Endothelial cell of umbilical vein (primary cell): ENCODE results near the gene ERGIC2.

Experiments
- EZH2 ChIP-seq: IDR thresholded peaks from 2 replicates; pipeline ENCODE4 v1.6.1; 2012; ENCODE audit warnings: borderline replicate concordance, low read depth, mild to moderate bottlenecking, moderate library complexity, low read length, inconsistent platforms; ENCODE audit not compliant: severe bottlenecking
- GATA2 ChIP-seq: IDR thresholded peaks from 2 replicates; pipeline ENCODE4 v1.7.0; 2011; ENCODE audit warnings: low read depth, mild to moderate bottlenecking, moderate library complexity, mixed read lengths, low read length; ENCODE audit not compliant: insufficient read length, insufficient read depth
- POLR2A ChIP-seq: IDR thresholded peaks from 2 replicates; pipeline ENCODE4 v1.6.1; 2012; ENCODE audit warnings: low read depth, mild to moderate bottlenecking, control low read depth, low read length
- POLR2AphosphoS5 ChIP-seq: IDR thresholded peaks from 2 replicates; pipeline ENCODE4 v1.6.1; 2012; ENCODE audit warnings: low read depth, mild to moderate bottlenecking, control low read depth, low read length, moderate library complexity; ENCODE audit not compliant: insufficient read depth
- TF ChIP-seq, protein P1 (sequence below), 2 donors: IDR thresholded peaks; 1 replicate in 1 of 2; 2 replicates in 1 of 2; pipeline ENCODE4 v1.5.1; 2011; ENCODE audit warnings: low read length in 2 of 2, mild to moderate bottlenecking in 2 of 2, moderate library complexity in 2 of 2, control low read depth in 1 of 2, inconsistent platforms in 1 of 2, low read depth in 1 of 2; ENCODE audit not compliant: insufficient read depth in 1 of 2; ENCODE audit errors: extremely low read depth in 1 of 2

DNA sequence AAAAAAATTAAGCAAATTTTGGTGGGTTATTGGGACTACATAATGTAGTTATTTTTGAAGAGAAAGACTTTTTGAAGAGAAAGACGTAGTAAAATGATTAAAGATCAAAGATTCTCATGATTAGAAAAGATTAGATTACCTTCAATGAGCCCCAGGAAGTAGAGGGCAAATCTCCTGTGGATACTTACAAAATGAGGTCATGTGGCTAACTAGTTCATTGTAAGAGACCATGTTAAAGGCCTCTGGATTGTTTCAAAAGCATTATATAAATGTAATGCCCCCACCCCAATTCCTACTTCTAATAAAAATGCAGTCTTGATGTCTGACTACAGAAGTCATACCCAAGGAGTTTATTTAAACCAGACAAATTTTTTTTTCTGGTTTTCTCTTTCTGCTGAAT is 93.3 kb downstream of the ERGIC2 start:
- TF ChIP-seq, protein P1, sequence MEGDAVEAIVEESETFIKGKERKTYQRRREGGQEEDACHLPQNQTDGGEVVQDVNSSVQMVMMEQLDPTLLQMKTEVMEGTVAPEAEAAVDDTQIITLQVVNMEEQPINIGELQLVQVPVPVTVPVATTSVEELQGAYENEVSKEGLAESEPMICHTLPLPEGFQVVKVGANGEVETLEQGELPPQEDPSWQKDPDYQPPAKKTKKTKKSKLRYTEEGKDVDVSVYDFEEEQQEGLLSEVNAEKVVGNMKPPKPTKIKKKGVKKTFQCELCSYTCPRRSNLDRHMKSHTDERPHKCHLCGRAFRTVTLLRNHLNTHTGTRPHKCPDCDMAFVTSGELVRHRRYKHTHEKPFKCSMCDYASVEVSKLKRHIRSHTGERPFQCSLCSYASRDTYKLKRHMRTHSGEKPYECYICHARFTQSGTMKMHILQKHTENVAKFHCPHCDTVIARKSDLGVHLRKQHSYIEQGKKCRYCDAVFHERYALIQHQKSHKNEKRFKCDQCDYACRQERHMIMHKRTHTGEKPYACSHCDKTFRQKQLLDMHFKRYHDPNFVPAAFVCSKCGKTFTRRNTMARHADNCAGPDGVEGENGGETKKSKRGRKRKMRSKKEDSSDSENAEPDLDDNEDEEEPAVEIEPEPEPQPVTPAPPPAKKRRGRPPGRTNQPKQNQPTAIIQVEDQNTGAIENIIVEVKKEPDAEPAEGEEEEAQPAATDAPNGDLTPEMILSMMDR (IDR thresholded peaks at IDR 0.05; ENCODE audit: extremely low read depth in 1 of 2, insufficient read depth in 1 of 2, low read depth in 1 of 2, low read length in 2 of 2): no peak
- TF ChIP-seq EZH2: no peak
- TF ChIP-seq POLR2A: no peak
- TF ChIP-seq GATA2: no peak
- no peak for TF ChIP-seq POLR2AphosphoS5
